ENCODE data around the gene GALNT3. TPM values are rescaled to one million over a fixed set of nuclear protein-coding genes. Genes with fewer than 3 reads are reported as not detected.

GALNT3 gene
- total RNA-seq, 2 donors from 2014 or later, result 9.3 to 9.7 TPM

DNA sequence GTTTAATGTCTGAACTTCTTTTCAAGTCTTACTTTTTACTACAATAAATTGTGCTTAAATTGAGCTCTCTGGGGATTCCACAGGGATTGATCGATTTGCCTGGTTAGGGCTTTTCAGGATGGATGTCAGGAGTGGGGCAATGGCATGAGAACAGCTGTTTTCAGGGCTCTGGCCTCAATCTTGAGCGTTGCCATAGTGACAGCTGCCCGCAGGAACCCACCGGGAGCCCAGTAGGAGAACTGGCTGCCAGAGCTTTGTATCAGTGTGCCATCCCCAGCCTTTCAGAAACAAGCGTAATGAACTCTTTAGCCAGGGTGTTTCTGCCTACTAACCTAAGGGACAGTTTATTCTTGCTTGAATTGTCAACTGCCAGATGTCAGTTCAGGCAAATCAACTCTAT is 93.5 kb downstream of the GALNT3 start:
- TF ChIP-seq, protein P1, sequence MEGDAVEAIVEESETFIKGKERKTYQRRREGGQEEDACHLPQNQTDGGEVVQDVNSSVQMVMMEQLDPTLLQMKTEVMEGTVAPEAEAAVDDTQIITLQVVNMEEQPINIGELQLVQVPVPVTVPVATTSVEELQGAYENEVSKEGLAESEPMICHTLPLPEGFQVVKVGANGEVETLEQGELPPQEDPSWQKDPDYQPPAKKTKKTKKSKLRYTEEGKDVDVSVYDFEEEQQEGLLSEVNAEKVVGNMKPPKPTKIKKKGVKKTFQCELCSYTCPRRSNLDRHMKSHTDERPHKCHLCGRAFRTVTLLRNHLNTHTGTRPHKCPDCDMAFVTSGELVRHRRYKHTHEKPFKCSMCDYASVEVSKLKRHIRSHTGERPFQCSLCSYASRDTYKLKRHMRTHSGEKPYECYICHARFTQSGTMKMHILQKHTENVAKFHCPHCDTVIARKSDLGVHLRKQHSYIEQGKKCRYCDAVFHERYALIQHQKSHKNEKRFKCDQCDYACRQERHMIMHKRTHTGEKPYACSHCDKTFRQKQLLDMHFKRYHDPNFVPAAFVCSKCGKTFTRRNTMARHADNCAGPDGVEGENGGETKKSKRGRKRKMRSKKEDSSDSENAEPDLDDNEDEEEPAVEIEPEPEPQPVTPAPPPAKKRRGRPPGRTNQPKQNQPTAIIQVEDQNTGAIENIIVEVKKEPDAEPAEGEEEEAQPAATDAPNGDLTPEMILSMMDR (conservative IDR thresholded peaks at IDR 0.05), result no peak
- peak; percentile 62 for DNase-seq
- Histone ChIP-seq H3K27ac (ENCODE audit: low read depth, low read length) (peak overlapping the region; percentile 9), H3K36me3 (ENCODE audit: control insufficient read depth, insufficient read depth, low read length) (no peaks in the 10 kb centered on the region), H3K9ac (ENCODE audit: extremely low read depth, low read length, poor library complexity, severe bottlenecking) (no peak overlapping the region), H3K4me3 (ENCODE audit: low read length) (no peak overlapping the region), H3K9me3 (ENCODE audit: control insufficient read depth, low read length) (no peaks in the 10 kb centered on the region), H3K4me1 (ENCODE audit: control insufficient read depth, insufficient read depth, low read length) (no peaks in the 10 kb centered on the region), H3K27me3 (ENCODE audit: control insufficient read depth, insufficient read depth, low read length, poor library complexity, severe bottlenecking) (no peaks in the 10 kb centered on the region)
- H3K4me3 Mint-ChIP-seq, result no peak overlapping the region
- peaks cover 2% of the 10 kb centered on the region for H3K36me3 Mint-ChIP-seq (ENCODE audit: low read depth)
- H3K27me3 Mint-ChIP-seq (ENCODE audit: insufficient read depth), result no peaks in the 10 kb centered on the region
- H3K4me1 Mint-ChIP-seq, result peaks cover 25% of the 10 kb centered on the region
- H3K9me3 Mint-ChIP-seq, result no peaks in the 10 kb centered on the region
- WGBS, 2 experiments (ENCODE audit: insufficient coverage in 1 of 2, insufficient read length in 1 of 2), result 60 to 80% methylated on average over 4 to 5 of the region's 5 CpGs
- H3K27ac Mint-ChIP-seq, result no peak overlapping the region

DNA sequence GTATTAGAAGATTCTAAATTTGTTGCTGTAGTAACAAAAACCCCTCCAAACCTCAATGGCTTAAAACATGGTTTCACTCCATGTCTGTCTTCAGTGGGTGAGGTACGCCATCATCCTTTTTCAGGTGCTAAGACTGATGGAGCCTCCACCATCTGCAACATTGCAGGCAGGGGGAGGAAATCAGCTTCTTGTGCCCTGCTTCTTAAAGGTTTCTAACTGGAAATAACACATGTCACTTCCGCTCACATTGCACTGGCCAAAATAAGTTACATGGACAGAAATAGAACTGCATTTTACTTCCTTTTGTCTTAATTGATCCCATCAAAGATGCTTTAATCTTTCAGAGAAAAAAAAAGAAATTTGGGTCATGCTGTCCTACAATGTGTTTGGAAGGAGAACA is 94.1 kb downstream of the GALNT3 start:
- H3K27ac ChIP-seq (ENCODE audit: low read depth, low read length), result peak overlapping the region; percentile 55
- H3K9me3 ChIP-seq (ENCODE audit: control insufficient read depth, low read length), result no peaks in the 10 kb centered on the region
- H3K27me3 ChIP-seq (ENCODE audit: control insufficient read depth, insufficient read depth, low read length, poor library complexity, severe bottlenecking), result no peaks in the 10 kb centered on the region
- H3K9ac ChIP-seq (ENCODE audit: extremely low read depth, low read length, poor library complexity, severe bottlenecking), result no peak overlapping the region
- WGBS, 2 experiments (ENCODE audit: insufficient coverage in 1 of 2, insufficient read length in 1 of 2), result 91% methylated on average over 2 of the region's 2 CpGs; no CpG with 5 or more reads in 1 of the 2 experiments
- TF ChIP-seq, protein P1 (conservative IDR thresholded peaks at IDR 0.05), result no peak
- H3K9me3 Mint-ChIP-seq, result no peaks in the 10 kb centered on the region
- no peak for DNase-seq
- no peaks in the 10 kb centered on the region for H3K36me3 ChIP-seq (ENCODE audit: control insufficient read depth, insufficient read depth, low read length)
- no peaks in the 10 kb centered on the region for H3K27me3 Mint-ChIP-seq (ENCODE audit: insufficient read depth)
- no peaks in the 10 kb centered on the region for H3K4me1 ChIP-seq (ENCODE audit: control insufficient read depth, insufficient read depth, low read length)
- no peak overlapping the region for H3K4me3 Mint-ChIP-seq
- H3K27ac Mint-ChIP-seq, result no peak overlapping the region
- H3K36me3 Mint-ChIP-seq (ENCODE audit: low read depth), result peaks cover 2% of the 10 kb centered on the region
- H3K4me3 ChIP-seq (ENCODE audit: low read length), result no peak overlapping the region
- peaks cover 25% of the 10 kb centered on the region for H3K4me1 Mint-ChIP-seq

DNA sequence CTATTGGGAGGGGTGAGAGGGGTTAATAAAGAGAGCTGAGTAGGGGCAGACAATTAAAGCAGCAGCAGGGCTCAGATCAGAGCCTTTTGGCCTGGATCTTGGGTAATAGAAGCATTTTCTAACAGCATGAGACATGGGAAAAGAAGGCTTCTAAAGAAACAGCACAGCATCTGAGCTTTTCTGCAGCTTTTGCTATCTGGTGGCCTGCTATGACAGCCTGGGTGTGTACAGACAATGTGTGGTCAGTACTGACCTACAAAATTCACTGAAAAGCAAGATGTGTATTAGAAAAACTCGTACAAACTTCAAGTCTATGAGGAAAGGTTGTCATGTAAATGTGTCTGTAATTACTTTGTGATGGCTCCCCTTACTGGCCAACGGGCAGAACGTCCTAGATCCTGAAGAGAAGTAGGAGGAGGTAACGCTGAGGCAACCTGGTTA is 95.6 kb downstream of the GALNT3 start:
- no peak overlapping the region for H3K9ac ChIP-seq (ENCODE audit: extremely low read depth, low read length, poor library complexity, severe bottlenecking)
- H3K27ac ChIP-seq (ENCODE audit: low read depth, low read length), result peak overlapping the region; percentile 33
- Mint-ChIP-seq H3K27me3 (ENCODE audit: insufficient read depth) (no peaks in the 10 kb centered on the region), H3K36me3 (ENCODE audit: low read depth) (no peaks in the 10 kb centered on the region), H3K4me3 (no peak overlapping the region), H3K4me1 (peaks cover 22% of the 10 kb centered on the region), H3K9me3 (no peaks in the 10 kb centered on the region), H3K27ac (peak overlapping the region; percentile 94)
- H3K4me3 ChIP-seq (ENCODE audit: low read length), result no peak overlapping the region
- no peaks in the 10 kb centered on the region for H3K36me3 ChIP-seq (ENCODE audit: control insufficient read depth, insufficient read depth, low read length)
- no peaks in the 10 kb centered on the region for H3K4me1 ChIP-seq (ENCODE audit: control insufficient read depth, insufficient read depth, low read length)
- 0% methylated on average over 1 to 3 of the region's 4 CpGs for WGBS, 2 experiments (ENCODE audit: insufficient coverage in 1 of 2, insufficient read length in 1 of 2)
- peak; percentile 74 for DNase-seq
- no peaks in the 10 kb centered on the region for H3K9me3 ChIP-seq (ENCODE audit: control insufficient read depth, low read length)
- TF ChIP-seq, protein P1 (conservative IDR thresholded peaks at IDR 0.05), result peak; percentile 73
- H3K27me3 ChIP-seq (ENCODE audit: control insufficient read depth, insufficient read depth, low read length, poor library complexity, severe bottlenecking), result no peaks in the 10 kb centered on the region
